IPS DF 4.7 (cell line): ENCODE data around the gene INSM1.

ENCODE experiments used
- DNase-seq: peaks from one replicate; pipeline ENCODE4 v3.0.0-alpha.2; 2013; ENCODE audit warnings: low spot score; ENCODE audit errors: extremely low read depth

Gene INSM1

GRCh38 chr20:20362774-20363433 is 5.0 kb upstream of the INSM1 start:
- DNase-seq, result no peak

- DNase-seq, result no peak
Observed at GRCh38 chr20:20363434-20363798, 4.5 kb upstream of the INSM1 start.

- no peak for DNase-seq
Observed at GRCh38 chr20:20363799-20364592, 3.9 kb upstream of the INSM1 start.

GRCh38 chr20:20364593-20365479 is 3.1 kb upstream of the INSM1 start:
- no peak for DNase-seq

- no peak for DNase-seq
Observed at GRCh38 chr20:20365480-20366161, 2.3 kb upstream of the INSM1 start.

- no peak for DNase-seq
Observed at GRCh38 chr20:20366551-20366875, 1.4 kb upstream of the INSM1 start.

- no peak for DNase-seq
Observed at GRCh38 chr20:20366876-20367574, 879 bp upstream of the INSM1 start.

- no peak for DNase-seq
Observed at GRCh38 chr20:20368418-20369249, 730 bp downstream of the INSM1 start.

- DNase-seq, result no peak
Observed at GRCh38 chr20:20369250-20370093, 1.6 kb downstream of the INSM1 start.

- DNase-seq, result no peak
Observed at GRCh38 chr20:20370094-20370575, 2.2 kb downstream of the INSM1 start.

GRCh38 chr20:20371083-20371482 is 3.2 kb downstream of the INSM1 start:
- DNase-seq, result no peak

- no peak for DNase-seq
Observed at GRCh38 chr20:20371681-20372080, 3.8 kb downstream of the INSM1 start.

GRCh38 chr20:20373091-20373571 is 5.2 kb downstream of the INSM1 start:
- DNase-seq, result no peak

- no peak for DNase-seq
Observed at GRCh38 chr20:20375862-20376261, 8.0 kb downstream of the INSM1 start.

GRCh38 chr20:20386192-20386591 is 18.3 kb downstream of the INSM1 start:
- no peak for DNase-seq

GRCh38 chr20:20390393-20390792 is 22.5 kb downstream of the INSM1 start:
- DNase-seq, result no peak

GRCh38 chr20:20391115-20391514 is 23.2 kb downstream of the INSM1 start:
- no peak for DNase-seq

GRCh38 chr20:20391766-20392165 is 23.9 kb downstream of the INSM1 start:
- no peak for DNase-seq
